HCT116 (cell line): Measurements from ENCODE around the gene PXYLP1. TPM values are rescaled to one million over a fixed set of nuclear protein-coding genes. Genes with fewer than 3 reads are reported as not detected.

ENCODE experiments used
- ATAC-seq: fragments of 200-7000 bp; cut with Tn5 transposase; 2 replicates; pipeline ENCODE4 v1.9.1; 2020; ENCODE audit warnings: mild to moderate bottlenecking, moderate library complexity
- BruUV-seq: library from RNA; stranded (reverse); fragments of 400-500 nt; replicated peaks from 2 replicates; lab custom pipeline; 2021; lab: Mats Ljungman, UMichigan
- CTCF ChIA-PET: fragments of 300-600 bp; sonication (Branson Sonifier 250); formaldehyde crosslinking; loops from one replicate; lab custom pipeline; 2021; ENCODE audit warnings: antibody characterized with exemption; lab: Charles Lee
- POLR2A ChIA-PET: fragments of 300-600, 350-600 bp; sonication (Branson Sonifier 250); formaldehyde crosslinking; loops from one replicate; lab custom pipeline; 2021; ENCODE audit warnings: antibody characterized with exemption; lab: Charles Lee
- RAD21 ChIA-PET, 2 experiments: fragments of 300-600 bp; sonication (Branson Sonifier 250); formaldehyde crosslinking; loops; one replicate each; lab custom pipeline; 2023; ENCODE audit warnings: low total read pairs in 2 of 2; ENCODE audit not compliant: uncharacterized antibody in 2 of 2, unreplicated experiment in 2 of 2, low non-redundant PET in 1 of 2; lab: Charles Lee
- DNase-seq: peaks from one replicate; pipeline ENCODE4 v3.0.0-alpha.2; 2010; ENCODE audit warnings: low read depth, low spot score
- H2AFZ ChIP-seq: fragments of 200-600 bp; shearing (Covaris generic), sonication (generic); 2 replicates; pipeline ENCODE4 v1.6.1; 2017; ENCODE audit warnings: low read depth, mixed run types, mixed read lengths, antibody characterized with exemption, low read length; ENCODE audit not compliant: poor library complexity, severe bottlenecking
- H3K27ac ChIP-seq: 2 replicates; pipeline ENCODE4 v1.5.1; 2012; ENCODE audit warnings: low read depth, low read length
- H3K27me3 ChIP-seq: fragments of 200-600 bp; sonication (generic); 2 replicates; pipeline ENCODE4 v1.6.1; 2016; ENCODE audit warnings: mixed run types, low read length, mixed read lengths; ENCODE audit not compliant: insufficient read depth
- H3K36me3 ChIP-seq, 2 experiments: fragments of 200-500 bp in 1 of 2; fragments of 200-600 bp in 1 of 2; sonication (Bioruptor generic) in 1 of 2; sonication (generic) in 1 of 2; 2 replicates each; pipeline versions ENCODE4 v1.5.1 to v1.6.1; 2014 to 2016; ENCODE audit warnings: low read length in 2 of 2, inconsistent platforms in 1 of 2, mixed read lengths in 1 of 2, mixed run types in 1 of 2; ENCODE audit not compliant: insufficient read depth in 2 of 2, control insufficient read depth in 1 of 2
- H3K4me1 ChIP-seq, 2 experiments: fragments of 200-600 bp in 1 of 2; sonication (generic) in 1 of 2; 2 replicates each; pipeline versions ENCODE4 v1.5.1 to v1.6.1; 2012 to 2017; ENCODE audit warnings: low read length in 2 of 2, inconsistent platforms in 1 of 2, mild to moderate bottlenecking in 1 of 2, mixed read lengths in 1 of 2, mixed run types in 1 of 2, moderate library complexity in 1 of 2; ENCODE audit not compliant: insufficient read depth in 2 of 2, control insufficient read depth in 1 of 2
- H3K4me2 ChIP-seq: fragments of 200-600 bp; sonication (generic); 2 replicates; pipeline ENCODE4 v1.6.1; 2017; ENCODE audit warnings: mixed run types, low read length, mixed read lengths
- H3K4me3 ChIP-seq, 2 experiments: fragments of 200-600 bp in 1 of 2; sonication (generic) in 1 of 2; replicated peaks in 1 of 2; 2 replicates each; pipeline ENCODE4 v1.5.1; 2011 to 2016; ENCODE audit warnings: low read length in 2 of 2, control low read depth in 1 of 2, low read depth in 1 of 2, mild to moderate bottlenecking in 1 of 2, mixed read lengths in 1 of 2, mixed run types in 1 of 2
- H3K79me2 ChIP-seq: fragments of 200-600 bp; sonication (generic); 2 replicates; pipeline ENCODE4 v1.6.1; 2017; ENCODE audit warnings: mild to moderate bottlenecking, mixed run types, low read length, moderate library complexity, mixed read lengths; ENCODE audit not compliant: insufficient read depth
- H3K9ac ChIP-seq: fragments of 200-600 bp; sonication (generic); 2 replicates; pipeline ENCODE4 v1.6.1; 2016; ENCODE audit warnings: low read length, mixed read lengths
- H3K9me2 ChIP-seq: fragments of 200-600 bp; sonication (generic), shearing (Covaris generic); 2 replicates; pipeline ENCODE4 v1.6.1; 2017; ENCODE audit warnings: mixed run types, mild to moderate bottlenecking, moderate library complexity; ENCODE audit not compliant: insufficient read depth
- H3K9me3 ChIP-seq, 2 experiments: fragments of 200-500 bp in 1 of 2; fragments of 200-600 bp in 1 of 2; sonication (Bioruptor generic) in 1 of 2; sonication (generic) in 1 of 2; 2 replicates each; pipeline ENCODE4 v1.6.1; 2014 to 2017; ENCODE audit warnings: low read length in 2 of 2, mixed read lengths in 2 of 2, inconsistent platforms in 1 of 2, low read depth in 1 of 2, mild to moderate bottlenecking in 1 of 2, mixed run types in 1 of 2, moderate library complexity in 1 of 2; ENCODE audit not compliant: control insufficient read depth in 1 of 2, insufficient read depth in 1 of 2
- H4K20me1 ChIP-seq: fragments of 200-600 bp; sonication (generic), shearing (Covaris generic); 2 replicates; pipeline ENCODE4 v1.6.1; 2017; ENCODE audit warnings: mixed run types, mild to moderate bottlenecking, moderate library complexity; ENCODE audit not compliant: insufficient read depth
- ATF3 ChIP-seq: IDR thresholded peaks from 2 replicates; pipeline ENCODE4 v1.6.1; 2012
- CEBPB ChIP-seq: IDR thresholded peaks from 2 replicates; pipeline ENCODE4 v1.6.1; 2012; ENCODE audit warnings: low read depth
- EGR1 ChIP-seq: IDR thresholded peaks from 2 replicates; pipeline ENCODE4 v1.6.1; 2012; ENCODE audit warnings: low read depth
- EZH2 ChIP-seq: fragments of 200-600 bp; sonication (generic); IDR thresholded peaks from 2 replicates; pipeline ENCODE4 v1.6.1; 2017; ENCODE audit warnings: antibody characterized with exemption, mixed run types
- EZH2phosphoT487 ChIP-seq: fragments of 200-600 bp; IDR thresholded peaks from 2 replicates; pipeline ENCODE4 v1.6.1; 2018; ENCODE audit warnings: antibody characterized with exemption, borderline replicate concordance
- POLR2A ChIP-seq: IDR thresholded peaks from 2 replicates; pipeline ENCODE4 v1.7.0; 2011; ENCODE audit warnings: borderline replicate concordance; ENCODE audit not compliant: insufficient read depth, insufficient read length; ENCODE audit errors: extremely low read depth
- POLR2AphosphoS5 ChIP-seq: IDR thresholded peaks from 2 replicates; pipeline ENCODE4 v1.6.1; 2011; ENCODE audit warnings: mild to moderate bottlenecking, low read depth, low read length, moderate library complexity
- SP1 ChIP-seq: IDR thresholded peaks from 2 replicates; pipeline ENCODE4 v1.6.1; 2012; ENCODE audit warnings: low read depth
- TCF7L2 ChIP-seq: IDR thresholded peaks from 2 replicates; pipeline ENCODE4 v1.7.0; 2011; ENCODE audit warnings: borderline replicate concordance, inconsistent platforms; ENCODE audit not compliant: insufficient read depth, insufficient read length; ENCODE audit errors: extremely low read depth
- YY1 ChIP-seq: IDR thresholded peaks from 2 replicates; pipeline ENCODE4 v1.6.1; 2011; ENCODE audit warnings: low read length, low read depth, moderate library complexity, mild to moderate bottlenecking; ENCODE audit not compliant: insufficient replicate concordance; ENCODE audit errors: extremely low read depth
- ZBTB33 ChIP-seq: IDR thresholded peaks from 2 replicates; pipeline ENCODE4 v1.6.1; 2011; ENCODE audit warnings: mild to moderate bottlenecking, low read length, moderate library complexity; ENCODE audit not compliant: insufficient replicate concordance; ENCODE audit errors: extremely low read depth
- ZFX ChIP-seq: fragments of 450-650 bp; IDR thresholded peaks from 2 replicates; pipeline ENCODE4 v1.6.1; 2017
- ZNF274 ChIP-seq: fragments of 200-500 bp; sonication (Bioruptor generic); IDR thresholded peaks from 2 replicates; pipeline ENCODE4 v1.6.1; 2014; ENCODE audit warnings: mild to moderate bottlenecking, low read depth, low read length, inconsistent platforms
- intact Hi-C: fragments of 100-400 bp; cut with micrococcal nuclease; formaldehyde crosslinking; loops from 2 replicates; pipeline ENCODE4 v1.10.0; 2022
- total RNA-seq: library from RNA; stranded (reverse); gene quantifications from one replicate; pipeline ENCODE4 v1.2.1, GENCODE V29; 2021; ENCODE audit not compliant: unreplicated experiment
- TF ChIP-seq, protein P1 (sequence below), 3 experiments: fragments of 200-600 bp in 1 of 3; sonication (generic) in 1 of 3; IDR thresholded peaks in 2 of 3; conservative IDR thresholded peaks in 1 of 3; 2 replicates each; pipeline ENCODE4 v1.5.1; 2012 to 2017; ENCODE audit warnings: low read depth in 2 of 3, low read length in 2 of 3, antibody characterized with exemption in 1 of 3, borderline replicate concordance in 1 of 3, control low read depth in 1 of 3, mild to moderate bottlenecking in 1 of 3, mixed read lengths in 1 of 3, mixed run types in 1 of 3, moderate library complexity in 1 of 3; ENCODE audit not compliant: insufficient read depth in 1 of 3
- TF ChIP-seq, protein P2 (sequence below): IDR thresholded peaks from 2 replicates; pipeline ENCODE4 v1.6.1; 2012; ENCODE audit warnings: low read depth

The PXYLP1 gene
- total RNA-seq, 1 experiment from 2014 or later: 15.3 TPM

DNA sequence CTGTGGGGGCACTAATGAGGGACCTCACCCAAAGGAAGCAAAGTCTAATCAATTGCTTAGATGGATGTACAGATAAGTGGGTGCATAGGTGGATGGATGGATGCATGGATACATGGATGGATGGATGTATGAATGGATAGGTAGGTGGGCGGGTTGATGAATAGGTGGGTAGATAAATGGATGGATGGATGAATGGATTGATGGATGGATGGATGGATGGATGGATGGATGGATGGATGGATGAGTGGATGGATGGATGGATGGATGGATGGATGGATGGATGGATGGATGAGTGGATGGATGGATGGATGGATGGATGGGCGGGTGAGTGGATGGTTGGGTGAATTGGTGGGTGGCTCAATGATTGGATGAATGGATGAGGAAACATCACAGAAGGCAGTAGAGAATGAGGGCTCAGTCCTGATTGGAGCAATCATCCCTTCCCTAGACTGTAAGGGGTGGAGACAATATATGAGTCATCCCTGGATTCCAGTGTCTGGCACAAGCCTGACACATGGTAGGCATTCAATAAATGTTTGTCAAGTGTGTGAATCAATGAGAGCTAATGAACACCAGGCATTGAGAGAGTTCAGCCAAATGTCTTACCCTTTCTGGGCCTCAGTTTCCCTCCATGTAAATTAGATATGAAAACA is 40.4 kb upstream of the PXYLP1 start (continued):
- TF ChIP-seq YY1 (no peak), CEBPB (no peak), ATF3 (no peak), SP1 (no peak), POLR2A (no peak), EZH2phosphoT487 (no peak)
- TF ChIP-seq, protein P1, sequence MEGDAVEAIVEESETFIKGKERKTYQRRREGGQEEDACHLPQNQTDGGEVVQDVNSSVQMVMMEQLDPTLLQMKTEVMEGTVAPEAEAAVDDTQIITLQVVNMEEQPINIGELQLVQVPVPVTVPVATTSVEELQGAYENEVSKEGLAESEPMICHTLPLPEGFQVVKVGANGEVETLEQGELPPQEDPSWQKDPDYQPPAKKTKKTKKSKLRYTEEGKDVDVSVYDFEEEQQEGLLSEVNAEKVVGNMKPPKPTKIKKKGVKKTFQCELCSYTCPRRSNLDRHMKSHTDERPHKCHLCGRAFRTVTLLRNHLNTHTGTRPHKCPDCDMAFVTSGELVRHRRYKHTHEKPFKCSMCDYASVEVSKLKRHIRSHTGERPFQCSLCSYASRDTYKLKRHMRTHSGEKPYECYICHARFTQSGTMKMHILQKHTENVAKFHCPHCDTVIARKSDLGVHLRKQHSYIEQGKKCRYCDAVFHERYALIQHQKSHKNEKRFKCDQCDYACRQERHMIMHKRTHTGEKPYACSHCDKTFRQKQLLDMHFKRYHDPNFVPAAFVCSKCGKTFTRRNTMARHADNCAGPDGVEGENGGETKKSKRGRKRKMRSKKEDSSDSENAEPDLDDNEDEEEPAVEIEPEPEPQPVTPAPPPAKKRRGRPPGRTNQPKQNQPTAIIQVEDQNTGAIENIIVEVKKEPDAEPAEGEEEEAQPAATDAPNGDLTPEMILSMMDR (IDR thresholded peaks at IDR 0.05 in 2 of 3, conservative IDR thresholded peaks at IDR 0.05 in 1 of 3; ENCODE audit: borderline replicate concordance in 1 of 3, insufficient read depth in 1 of 3, low read depth in 2 of 3, low read length in 2 of 3): no peak

DNA sequence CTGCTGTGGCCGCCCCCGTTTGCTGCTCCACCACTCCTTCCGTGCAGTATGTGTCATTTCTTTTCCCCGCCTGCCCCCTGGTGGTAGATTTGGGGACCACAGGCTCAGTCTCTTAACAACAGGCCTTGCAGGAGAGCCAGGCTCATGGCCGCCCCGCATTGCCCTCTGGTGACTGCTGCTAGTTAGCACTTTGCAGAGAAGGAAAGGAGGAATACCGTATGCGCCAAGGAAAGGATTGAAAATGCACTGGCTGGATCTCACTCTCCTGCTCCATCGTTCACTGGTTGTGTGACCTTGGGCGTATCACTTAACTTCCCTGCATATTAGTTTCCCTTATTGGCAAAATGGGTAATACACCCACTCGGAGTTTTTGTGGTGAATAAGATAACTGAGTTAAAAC is 39.3 kb upstream of the PXYLP1 start:
- intact Hi-C loops: loop anchor here (1.0 to 5.0 kb wide), 5 partner anchors 181 to 1065 kb away; no protein-coding TSS in a partner anchor
- Histone ChIP-seq H3K27me3 (peaks cover 19% of the 10 kb centered on the region; the same call in 1 of the 2 replicates), H2AFZ (peak overlapping the region; percentile 28), H3K9me2 (no peaks in the 10 kb centered on the region), H3K9ac (no peak overlapping the region), H3K4me1 (no peaks in the 10 kb centered on the region), H3K4me2 (peak overlapping the region; percentile 38), H3K79me2 (no peaks in the 10 kb centered on the region), H3K4me3 (no peak overlapping the region), H3K9me3 (no peaks in the 10 kb centered on the region), H3K27ac (no peak overlapping the region), H3K36me3 (no peaks in the 10 kb centered on the region), H4K20me1 (no peaks in the 10 kb centered on the region)
- RAD21 ChIA-PET: interaction anchor here (1.2 to 1.3 kb wide), 2 partner anchors 192 kb away, joined by 4 to 5 read pairs; no protein-coding TSS in a partner anchor
- CTCF ChIA-PET: interaction anchor here (0.6 to 3.3 kb wide), 8 partner anchors 9 to 294 kb away, joined by 3 to 38 read pairs (median 3); partner anchors contain the start of gene PXYLP1
- ATAC-seq (peak; percentile 98), DNase-seq (peak; percentile 89)
- no TSS peak for BruUV-seq
- POLR2A ChIA-PET: no interaction called here
- no peak for TF ChIP-seq TCF7L2
- no peak for TF ChIP-seq POLR2AphosphoS5
- TF ChIP-seq EGR1: no peak
- TF ChIP-seq, protein P2, sequence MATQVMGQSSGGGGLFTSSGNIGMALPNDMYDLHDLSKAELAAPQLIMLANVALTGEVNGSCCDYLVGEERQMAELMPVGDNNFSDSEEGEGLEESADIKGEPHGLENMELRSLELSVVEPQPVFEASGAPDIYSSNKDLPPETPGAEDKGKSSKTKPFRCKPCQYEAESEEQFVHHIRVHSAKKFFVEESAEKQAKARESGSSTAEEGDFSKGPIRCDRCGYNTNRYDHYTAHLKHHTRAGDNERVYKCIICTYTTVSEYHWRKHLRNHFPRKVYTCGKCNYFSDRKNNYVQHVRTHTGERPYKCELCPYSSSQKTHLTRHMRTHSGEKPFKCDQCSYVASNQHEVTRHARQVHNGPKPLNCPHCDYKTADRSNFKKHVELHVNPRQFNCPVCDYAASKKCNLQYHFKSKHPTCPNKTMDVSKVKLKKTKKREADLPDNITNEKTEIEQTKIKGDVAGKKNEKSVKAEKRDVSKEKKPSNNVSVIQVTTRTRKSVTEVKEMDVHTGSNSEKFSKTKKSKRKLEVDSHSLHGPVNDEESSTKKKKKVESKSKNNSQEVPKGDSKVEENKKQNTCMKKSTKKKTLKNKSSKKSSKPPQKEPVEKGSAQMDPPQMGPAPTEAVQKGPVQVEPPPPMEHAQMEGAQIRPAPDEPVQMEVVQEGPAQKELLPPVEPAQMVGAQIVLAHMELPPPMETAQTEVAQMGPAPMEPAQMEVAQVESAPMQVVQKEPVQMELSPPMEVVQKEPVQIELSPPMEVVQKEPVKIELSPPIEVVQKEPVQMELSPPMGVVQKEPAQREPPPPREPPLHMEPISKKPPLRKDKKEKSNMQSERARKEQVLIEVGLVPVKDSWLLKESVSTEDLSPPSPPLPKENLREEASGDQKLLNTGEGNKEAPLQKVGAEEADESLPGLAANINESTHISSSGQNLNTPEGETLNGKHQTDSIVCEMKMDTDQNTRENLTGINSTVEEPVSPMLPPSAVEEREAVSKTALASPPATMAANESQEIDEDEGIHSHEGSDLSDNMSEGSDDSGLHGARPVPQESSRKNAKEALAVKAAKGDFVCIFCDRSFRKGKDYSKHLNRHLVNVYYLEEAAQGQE: no peak
- TF ChIP-seq ZFX: no peak
- TF ChIP-seq EZH2: no peak
- TF ChIP-seq POLR2A: no peak
- no peak for TF ChIP-seq ZNF274
- TF ChIP-seq YY1: peak; percentile 37
- TF ChIP-seq ZBTB33: no peak
- TF ChIP-seq CEBPB: no peak
- TF ChIP-seq EZH2phosphoT487: no peak
- no peak for TF ChIP-seq SP1
